ENCODE results near the gene REM2. TPM values are rescaled to one million over a fixed set of nuclear protein-coding genes. Genes with fewer than 3 reads are reported as not detected.

REM2 gene
- total RNA-seq, 1 donor from 2014 or later = under 0.01 TPM

GRCh38 chr14:22885975-22886374, 3.0 kb downstream of the REM2 start:
- Histone ChIP-seq H3K4me3 (ENCODE audit: low read length in 3 of 3) (no peak overlapping the region), H3K9ac (ENCODE audit: low read depth in 1 of 3, low read length in 3 of 3) (no peak overlapping the region), H3K4me1 (ENCODE audit: control insufficient read depth in 3 of 3, insufficient read depth in 3 of 3, low read length in 3 of 3) (peaks cover 0 to 7% (median 6%) of the 10 kb centered on the region in 3 donors), H3K36me3 (ENCODE audit: control insufficient read depth in 3 of 3, insufficient read depth in 3 of 3, low read length in 3 of 3) (no peaks in the 10 kb centered on the region), H3K27ac (ENCODE audit: low read depth, low read length) (no peak overlapping the region), H3K27me3 (ENCODE audit: control insufficient read depth in 3 of 3, insufficient read depth in 3 of 3, low read length in 3 of 3) (peaks cover 15 to 39% (median 36%) of the 10 kb centered on the region in 3 donors), H3K9me3 (ENCODE audit: control insufficient read depth in 3 of 3, low read length in 3 of 3) (no peaks in the 10 kb centered on the region)

- no peaks in the 10 kb centered on the region for H3K36me3 ChIP-seq (ENCODE audit: control insufficient read depth in 3 of 3, insufficient read depth in 3 of 3, low read length in 3 of 3)
- peak overlapping the region in 2 of 3 donors; percentile 32 to 60 for H3K9ac ChIP-seq (ENCODE audit: low read depth in 1 of 3, low read length in 3 of 3)
- H3K4me1 ChIP-seq (ENCODE audit: control insufficient read depth in 3 of 3, insufficient read depth in 3 of 3, low read length in 3 of 3) = peaks cover 0 to 7% (median 6%) of the 10 kb centered on the region in 3 donors
- H3K27ac ChIP-seq (ENCODE audit: low read depth, low read length) = no peak overlapping the region
- peaks cover 15 to 39% (median 36%) of the 10 kb centered on the region in 3 donors for H3K27me3 ChIP-seq (ENCODE audit: control insufficient read depth in 3 of 3, insufficient read depth in 3 of 3, low read length in 3 of 3)
- H3K4me3 ChIP-seq (ENCODE audit: low read length in 3 of 3) = peak overlapping the region; percentile 57 to 68 (median 65)
- no peaks in the 10 kb centered on the region for H3K9me3 ChIP-seq (ENCODE audit: control insufficient read depth in 3 of 3, low read length in 3 of 3)
Measured at GRCh38 chr14:22886500-22887259, 3.7 kb downstream of the REM2 start.

GRCh38 chr14:22887260-22887989, 4.4 kb downstream of the REM2 start:
- peak overlapping the region in 2 of 3 donors; percentile 25 to 32 for H3K9ac ChIP-seq (ENCODE audit: low read depth in 1 of 3, low read length in 3 of 3)
- H3K27me3 ChIP-seq (ENCODE audit: control insufficient read depth in 3 of 3, insufficient read depth in 3 of 3, low read length in 3 of 3) = peaks cover 12 to 33% (median 30%) of the 10 kb centered on the region in 3 donors
- peaks cover 0 to 7% (median 6%) of the 10 kb centered on the region in 3 donors for H3K4me1 ChIP-seq (ENCODE audit: control insufficient read depth in 3 of 3, insufficient read depth in 3 of 3, low read length in 3 of 3)
- no peaks in the 10 kb centered on the region for H3K9me3 ChIP-seq (ENCODE audit: control insufficient read depth in 3 of 3, low read length in 3 of 3)
- no peak overlapping the region for H3K27ac ChIP-seq (ENCODE audit: low read depth, low read length)
- no peaks in the 10 kb centered on the region for H3K36me3 ChIP-seq (ENCODE audit: control insufficient read depth in 3 of 3, insufficient read depth in 3 of 3, low read length in 3 of 3)
- peak overlapping the region; percentile 27 to 65 (median 49) for H3K4me3 ChIP-seq (ENCODE audit: low read length in 3 of 3)

GRCh38 chr14:22887990-22888378, 5.0 kb downstream of the REM2 start:
- peaks cover 0 to 7% (median 4%) of the 10 kb centered on the region in 3 donors for H3K4me1 ChIP-seq (ENCODE audit: control insufficient read depth in 3 of 3, insufficient read depth in 3 of 3, low read length in 3 of 3)
- H3K36me3 ChIP-seq (ENCODE audit: control insufficient read depth in 3 of 3, insufficient read depth in 3 of 3, low read length in 3 of 3) = no peaks in the 10 kb centered on the region
- H3K9me3 ChIP-seq (ENCODE audit: control insufficient read depth in 3 of 3, low read length in 3 of 3) = no peaks in the 10 kb centered on the region
- no peak overlapping the region for H3K9ac ChIP-seq (ENCODE audit: low read depth in 1 of 3, low read length in 3 of 3)
- H3K4me3 ChIP-seq (ENCODE audit: low read length in 3 of 3) = no peak overlapping the region
- peaks cover 7 to 31% (median 25%) of the 10 kb centered on the region in 3 donors for H3K27me3 ChIP-seq (ENCODE audit: control insufficient read depth in 3 of 3, insufficient read depth in 3 of 3, low read length in 3 of 3)
- no peak overlapping the region for H3K27ac ChIP-seq (ENCODE audit: low read depth, low read length)

- Histone ChIP-seq H3K4me3 (ENCODE audit: low read length in 3 of 3) (no peak overlapping the region), H3K9ac (ENCODE audit: low read depth in 1 of 3, low read length in 3 of 3) (no peak overlapping the region), H3K9me3 (ENCODE audit: control insufficient read depth in 3 of 3, low read length in 3 of 3) (no peaks in the 10 kb centered on the region), H3K4me1 (ENCODE audit: control insufficient read depth in 3 of 3, insufficient read depth in 3 of 3, low read length in 3 of 3) (peaks cover 0 to 7% (median 4%) of the 10 kb centered on the region in 3 donors), H3K27ac (ENCODE audit: low read depth, low read length) (no peak overlapping the region), H3K27me3 (ENCODE audit: control insufficient read depth in 3 of 3, insufficient read depth in 3 of 3, low read length in 3 of 3) (peaks cover 2 to 29% (median 19%) of the 10 kb centered on the region in 3 donors), H3K36me3 (ENCODE audit: control insufficient read depth in 3 of 3, insufficient read depth in 3 of 3, low read length in 3 of 3) (no peaks in the 10 kb centered on the region)
Measured at GRCh38 chr14:22888662-22889061, 5.6 kb downstream of the REM2 start.

GRCh38 chr14:22890416-22890815, 7.4 kb downstream of the REM2 start:
- H3K27ac ChIP-seq (ENCODE audit: low read depth, low read length) = no peak overlapping the region
- H3K27me3 ChIP-seq (ENCODE audit: control insufficient read depth in 3 of 3, insufficient read depth in 3 of 3, low read length in 3 of 3) = peaks cover 0 to 18% (median 11%) of the 10 kb centered on the region in 3 donors
- peaks cover 0 to 7% (median 4%) of the 10 kb centered on the region in 3 donors for H3K4me1 ChIP-seq (ENCODE audit: control insufficient read depth in 3 of 3, insufficient read depth in 3 of 3, low read length in 3 of 3)
- no peak overlapping the region for H3K4me3 ChIP-seq (ENCODE audit: low read length in 3 of 3)
- no peaks in the 10 kb centered on the region for H3K9me3 ChIP-seq (ENCODE audit: control insufficient read depth in 3 of 3, low read length in 3 of 3)
- no peak overlapping the region for H3K9ac ChIP-seq (ENCODE audit: low read depth in 1 of 3, low read length in 3 of 3)
- H3K36me3 ChIP-seq (ENCODE audit: control insufficient read depth in 3 of 3, insufficient read depth in 3 of 3, low read length in 3 of 3) = no peaks in the 10 kb centered on the region

- no peaks in the 10 kb centered on the region for H3K36me3 ChIP-seq (ENCODE audit: control insufficient read depth in 3 of 3, insufficient read depth in 3 of 3, low read length in 3 of 3)
- H3K27ac ChIP-seq (ENCODE audit: low read depth, low read length) = no peak overlapping the region
- peaks cover 0 to 3% (median 3%) of the 10 kb centered on the region in 3 donors for H3K4me1 ChIP-seq (ENCODE audit: control insufficient read depth in 3 of 3, insufficient read depth in 3 of 3, low read length in 3 of 3)
- no peaks in the 10 kb centered on the region for H3K9me3 ChIP-seq (ENCODE audit: control insufficient read depth in 3 of 3, low read length in 3 of 3)
- H3K4me3 ChIP-seq (ENCODE audit: low read length in 3 of 3) = no peak overlapping the region
- H3K27me3 ChIP-seq (ENCODE audit: control insufficient read depth in 3 of 3, insufficient read depth in 3 of 3, low read length in 3 of 3) = peaks cover 0 to 6% (median 0%) of the 10 kb centered on the region in 3 donors
- H3K9ac ChIP-seq (ENCODE audit: low read depth in 1 of 3, low read length in 3 of 3) = no peak overlapping the region
Measured at GRCh38 chr14:22892488-22892887, 9.5 kb downstream of the REM2 start.

GRCh38 chr14:22893706-22894105, 10.7 kb downstream of the REM2 start:
- Histone ChIP-seq H3K4me1 (ENCODE audit: control insufficient read depth in 3 of 3, insufficient read depth in 3 of 3, low read length in 3 of 3) (peaks cover 3 to 9% (median 3%) of the 10 kb centered on the region in 3 donors), H3K9ac (ENCODE audit: low read depth in 1 of 3, low read length in 3 of 3) (no peak overlapping the region), H3K4me3 (ENCODE audit: low read length in 3 of 3) (no peak overlapping the region), H3K27ac (ENCODE audit: low read depth, low read length) (no peak overlapping the region), H3K27me3 (ENCODE audit: control insufficient read depth in 3 of 3, insufficient read depth in 3 of 3, low read length in 3 of 3) (no peaks in the 10 kb centered on the region), H3K9me3 (ENCODE audit: control insufficient read depth in 3 of 3, low read length in 3 of 3) (no peaks in the 10 kb centered on the region), H3K36me3 (ENCODE audit: control insufficient read depth in 3 of 3, insufficient read depth in 3 of 3, low read length in 3 of 3) (no peaks in the 10 kb centered on the region)

GRCh38 chr14:22895402-22895801, 12.4 kb downstream of the REM2 start:
- Histone ChIP-seq H3K4me1 (ENCODE audit: control insufficient read depth in 3 of 3, insufficient read depth in 3 of 3, low read length in 3 of 3) (peaks cover 3 to 11% (median 3%) of the 10 kb centered on the region in 3 donors), H3K27ac (ENCODE audit: low read depth, low read length) (no peak overlapping the region), H3K36me3 (ENCODE audit: control insufficient read depth in 3 of 3, insufficient read depth in 3 of 3, low read length in 3 of 3) (peaks cover 0 to 3% (median 0%) of the 10 kb centered on the region in 3 donors), H3K4me3 (ENCODE audit: low read length in 3 of 3) (no peak overlapping the region), H3K9ac (ENCODE audit: low read depth in 1 of 3, low read length in 3 of 3) (no peak overlapping the region), H3K27me3 (ENCODE audit: control insufficient read depth in 3 of 3, insufficient read depth in 3 of 3, low read length in 3 of 3) (no peaks in the 10 kb centered on the region), H3K9me3 (ENCODE audit: control insufficient read depth in 3 of 3, low read length in 3 of 3) (no peaks in the 10 kb centered on the region)

GRCh38 chr14:22896356-22896755, 13.3 kb downstream of the REM2 start:
- H3K9ac ChIP-seq (ENCODE audit: low read depth in 1 of 3, low read length in 3 of 3) = peak overlapping the region in 1 of 3 donors; percentile 27

More at GRCh38 chr14:22896356-22896755, 13.3 kb downstream of the REM2 start:
- Histone ChIP-seq H3K9me3 (ENCODE audit: control insufficient read depth in 3 of 3, low read length in 3 of 3) (no peaks in the 10 kb centered on the region), H3K27ac (ENCODE audit: low read depth, low read length) (no peak overlapping the region), H3K4me1 (ENCODE audit: control insufficient read depth in 3 of 3, insufficient read depth in 3 of 3, low read length in 3 of 3) (peaks cover 3 to 11% (median 3%) of the 10 kb centered on the region in 3 donors), H3K4me3 (ENCODE audit: low read length in 3 of 3) (no peak overlapping the region), H3K36me3 (ENCODE audit: control insufficient read depth in 3 of 3, insufficient read depth in 3 of 3, low read length in 3 of 3) (peaks cover 8 to 12% (median 8%) of the 10 kb centered on the region in 3 donors), H3K27me3 (ENCODE audit: control insufficient read depth in 3 of 3, insufficient read depth in 3 of 3, low read length in 3 of 3) (no peaks in the 10 kb centered on the region)

Measured in skeletal muscle tissue (tissue), 4 donors.